Peyer's patch (tissue), 4 donors: ENCODE results near the gene ZMIZ1. TPM values are rescaled to one million over a fixed set of nuclear protein-coding genes. Genes with fewer than 3 reads are reported as not detected.

Experiments
- DNase-seq, 3 donors: peaks; one replicate each; pipeline ENCODE4 v3.0.0-alpha.2; 2017 to 2019
- H3K27ac ChIP-seq, 4 donors: fragments of 200-600 bp; sonication (generic); one replicate each; pipeline ENCODE4 v1.5.1; 2016 to 2019
- H3K27me3 ChIP-seq, 2 donors: fragments of 200-600 bp; sonication (generic); one replicate each; pipeline ENCODE4 v1.5.1; 2019
- H3K36me3 ChIP-seq, 3 donors: fragments of 200-600 bp; sonication (generic); one replicate each; pipeline ENCODE4 v1.5.1; 2016 to 2019
- H3K4me1 ChIP-seq, 4 donors: fragments of 200-600 bp; sonication (generic); one replicate each; pipeline ENCODE4 v1.5.1; 2016 to 2019
- H3K4me3 ChIP-seq, 4 donors: fragments of 200-600 bp; sonication (generic); 1 replicate in 3 of 4; 2 replicates in 1 of 4; pipeline ENCODE4 v1.5.1; 2016 to 2019; ENCODE audit warnings: mild to moderate bottlenecking in 1 of 4
- H3K9me3 ChIP-seq, 4 donors: fragments of 200-600 bp; sonication (generic); one replicate each; pipeline ENCODE4 v1.5.1; 2016 to 2019; ENCODE audit warnings: mild to moderate bottlenecking in 1 of 4
- POLR2A ChIP-seq, 2 donors: fragments of 450-650 bp; IDR thresholded peaks; one replicate each; pipeline ENCODE4 v1.5.1; 2017; ENCODE audit warnings: antibody characterized with exemption in 2 of 2, mild to moderate bottlenecking in 2 of 2, moderate library complexity in 2 of 2
- total RNA-seq, 4 donors: library from RNA; depleted of rRNA; stranded (reverse); fragments of >200 nt; gene quantifications; one replicate each; pipeline ENCODE4 v1.1.0, GENCODE V29; 2016
- TF ChIP-seq, protein P1 (sequence below), 6 experiments: fragments of 450-650 bp in 4 of 6; fragments of 200-600 bp in 2 of 6; sonication (generic) in 1 of 6; IDR thresholded peaks; one replicate each; pipeline ENCODE4 v1.5.1; 2017 to 2019; ENCODE audit warnings: antibody characterized with exemption in 6 of 6, mild to moderate bottlenecking in 3 of 6, moderate library complexity in 1 of 6

ZMIZ1 gene
- total RNA-seq, 4 donors from 2014 or later, result 40.4 to 86.7 (median 73.2) TPM

DNA sequence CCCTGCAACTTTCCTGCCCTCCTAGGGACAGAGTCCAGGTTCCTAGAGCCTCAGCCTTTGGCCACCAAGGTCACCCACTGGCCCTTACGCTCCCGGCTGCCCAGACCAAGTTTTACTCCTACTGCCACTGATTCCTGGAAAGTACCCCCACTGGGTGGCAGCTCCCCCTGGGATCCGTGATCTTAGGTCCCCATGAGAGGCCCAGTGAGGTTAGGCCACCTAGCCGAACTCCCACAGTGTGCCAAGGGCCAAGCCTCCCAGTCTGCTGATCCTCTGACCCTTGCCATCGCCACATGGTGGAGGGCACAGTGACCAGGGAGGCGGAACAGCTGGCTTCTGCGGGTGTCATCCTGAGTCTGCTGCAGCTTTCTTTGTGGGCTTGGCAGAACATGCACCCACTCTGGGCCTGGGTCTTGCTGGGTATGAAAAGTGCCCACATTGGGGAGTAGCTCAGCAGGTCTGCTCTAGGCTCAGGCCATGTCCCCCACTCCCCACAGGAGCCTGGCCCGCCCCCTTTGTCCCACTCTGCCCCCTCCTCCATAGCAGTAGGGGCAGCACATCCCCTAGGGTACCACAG lies 238.0 kb downstream of the ZMIZ1 start:
- H3K4me1 ChIP-seq, result no peaks in the 10 kb centered on the region
- H3K27me3 ChIP-seq, result no peaks in the 10 kb centered on the region
- DNase-seq, result no peak
- TF ChIP-seq, protein P1, sequence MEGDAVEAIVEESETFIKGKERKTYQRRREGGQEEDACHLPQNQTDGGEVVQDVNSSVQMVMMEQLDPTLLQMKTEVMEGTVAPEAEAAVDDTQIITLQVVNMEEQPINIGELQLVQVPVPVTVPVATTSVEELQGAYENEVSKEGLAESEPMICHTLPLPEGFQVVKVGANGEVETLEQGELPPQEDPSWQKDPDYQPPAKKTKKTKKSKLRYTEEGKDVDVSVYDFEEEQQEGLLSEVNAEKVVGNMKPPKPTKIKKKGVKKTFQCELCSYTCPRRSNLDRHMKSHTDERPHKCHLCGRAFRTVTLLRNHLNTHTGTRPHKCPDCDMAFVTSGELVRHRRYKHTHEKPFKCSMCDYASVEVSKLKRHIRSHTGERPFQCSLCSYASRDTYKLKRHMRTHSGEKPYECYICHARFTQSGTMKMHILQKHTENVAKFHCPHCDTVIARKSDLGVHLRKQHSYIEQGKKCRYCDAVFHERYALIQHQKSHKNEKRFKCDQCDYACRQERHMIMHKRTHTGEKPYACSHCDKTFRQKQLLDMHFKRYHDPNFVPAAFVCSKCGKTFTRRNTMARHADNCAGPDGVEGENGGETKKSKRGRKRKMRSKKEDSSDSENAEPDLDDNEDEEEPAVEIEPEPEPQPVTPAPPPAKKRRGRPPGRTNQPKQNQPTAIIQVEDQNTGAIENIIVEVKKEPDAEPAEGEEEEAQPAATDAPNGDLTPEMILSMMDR (IDR thresholded peaks at IDR 0.05), result no peak
- TF ChIP-seq POLR2A (IDR thresholded peaks at IDR 0.05), result no peak
- no peak overlapping the region for H3K4me3 ChIP-seq
- peaks cover 0 to 99% (median 0%) of the 10 kb centered on the region in 3 donors for H3K36me3 ChIP-seq
- no peak overlapping the region for H3K27ac ChIP-seq
- no peaks in the 10 kb centered on the region for H3K9me3 ChIP-seq

DNA sequence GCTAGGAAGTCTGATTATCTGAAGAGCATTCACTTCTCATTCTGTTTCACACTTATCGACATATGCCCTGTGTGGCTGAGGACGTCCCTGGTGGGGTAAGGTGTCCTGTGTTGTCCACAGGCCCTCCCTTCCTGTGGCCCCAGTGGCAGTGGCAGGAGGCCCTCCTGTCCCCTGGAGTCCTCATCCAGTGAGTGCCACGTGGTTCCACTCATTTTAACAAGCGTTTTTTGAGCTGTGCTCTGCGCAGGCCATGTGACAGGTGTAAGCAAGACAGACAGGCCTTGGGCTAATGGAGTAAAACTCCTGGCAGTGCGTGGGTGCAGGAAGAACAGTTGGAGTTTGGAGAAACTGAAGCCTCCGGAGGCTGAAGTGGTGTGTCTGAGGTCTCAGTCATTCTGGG lies 239.2 kb downstream of the ZMIZ1 start:
- Histone ChIP-seq H3K9me3 (no peaks in the 10 kb centered on the region), H3K4me1 (no peaks in the 10 kb centered on the region), H3K27ac (no peak overlapping the region), H3K36me3 (peaks cover 0 to 97% (median 0%) of the 10 kb centered on the region in 3 donors), H3K27me3 (no peaks in the 10 kb centered on the region), H3K4me3 (no peak overlapping the region)
- DNase-seq, result no peak
- TF ChIP-seq, protein P1 (IDR thresholded peaks at IDR 0.05), result no peak
- no peak for TF ChIP-seq POLR2A (IDR thresholded peaks at IDR 0.05)

DNA sequence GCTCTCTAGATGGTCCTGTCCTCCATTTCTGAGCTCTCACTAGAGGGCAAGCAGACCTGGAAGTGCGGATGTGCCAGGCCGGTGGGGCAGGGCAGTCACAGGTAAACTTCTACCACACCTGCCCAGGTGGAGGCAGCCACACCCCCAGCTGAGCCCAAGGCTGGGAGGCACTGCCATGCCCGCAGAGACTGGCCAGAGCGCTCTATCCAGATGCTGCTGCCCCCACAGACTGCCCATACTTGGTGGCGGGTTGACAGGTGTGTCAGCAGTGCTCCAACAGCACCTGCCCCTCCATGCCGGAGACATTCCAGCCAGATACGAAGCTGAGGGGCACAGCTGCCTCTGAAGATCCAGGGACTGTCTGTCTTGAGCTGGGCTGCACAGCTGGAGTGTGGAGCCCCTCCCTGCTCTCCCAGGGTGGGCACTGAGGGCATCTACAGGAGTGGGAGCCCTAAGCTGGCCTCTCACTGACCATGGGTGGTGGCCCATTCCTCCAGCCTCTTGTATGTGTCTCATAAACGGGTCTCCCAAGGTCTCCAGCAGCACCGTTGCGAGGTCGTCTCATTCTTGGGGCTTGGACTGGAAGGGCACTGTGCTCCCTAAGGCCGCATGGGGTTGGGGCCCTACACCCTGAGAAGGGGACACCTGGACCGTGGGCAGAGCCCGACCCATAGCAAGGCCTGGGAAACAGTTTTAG lies 240.4 kb downstream of the ZMIZ1 start:
- H3K27me3 ChIP-seq, result no peaks in the 10 kb centered on the region
- H3K27ac ChIP-seq, result no peak overlapping the region
- H3K4me3 ChIP-seq, result no peak overlapping the region
- TF ChIP-seq, protein P1 (IDR thresholded peaks at IDR 0.05), result no peak
- no peak for TF ChIP-seq POLR2A (IDR thresholded peaks at IDR 0.05)
- H3K9me3 ChIP-seq, result no peaks in the 10 kb centered on the region
- no peak for DNase-seq
- H3K36me3 ChIP-seq, result peaks cover 0 to 96% (median 0%) of the 10 kb centered on the region in 3 donors
- peaks cover 0 to 10% (median 0%) of the 10 kb centered on the region in 4 donors for H3K4me1 ChIP-seq

DNA sequence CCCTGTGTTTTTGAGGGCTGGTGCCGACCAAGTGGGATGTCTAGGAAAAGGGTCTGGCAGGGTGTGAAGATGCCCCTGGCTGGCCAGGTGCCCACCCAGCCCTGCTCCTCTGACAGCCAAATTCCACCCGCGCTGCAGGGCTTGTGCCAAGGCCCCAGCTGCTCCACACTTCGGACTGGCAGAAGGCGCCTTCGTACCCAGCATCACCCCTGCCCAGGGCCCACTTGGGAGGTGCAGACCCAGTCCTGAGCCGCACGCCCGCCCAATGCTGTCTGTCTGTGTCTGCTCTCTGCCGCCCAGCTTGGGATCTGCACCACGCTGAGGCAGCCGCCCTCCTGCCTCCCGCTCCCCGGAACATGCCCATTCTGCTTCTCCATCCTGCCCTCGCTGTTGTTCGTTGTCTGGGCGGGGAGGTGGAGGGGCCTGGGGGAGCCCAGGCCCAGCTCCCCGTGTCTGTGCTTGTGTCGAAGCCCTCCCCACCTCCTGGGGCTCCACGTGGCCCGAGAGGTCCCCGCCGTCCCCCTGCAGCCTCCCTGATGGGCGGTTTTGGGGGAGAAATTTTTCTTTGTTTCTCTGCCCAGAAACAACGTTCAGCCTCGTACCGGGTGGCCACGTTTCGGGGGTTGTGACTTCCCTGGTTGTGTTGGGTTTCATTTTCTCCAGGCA lies 241.6 kb downstream of the ZMIZ1 start:
- no peak for DNase-seq
- no peak overlapping the region for H3K4me3 ChIP-seq
- H3K27ac ChIP-seq, result no peak overlapping the region
- no peaks in the 10 kb centered on the region for H3K9me3 ChIP-seq
- peaks cover 0 to 84% (median 0%) of the 10 kb centered on the region in 3 donors for H3K36me3 ChIP-seq
- no peaks in the 10 kb centered on the region for H3K27me3 ChIP-seq
- H3K4me1 ChIP-seq, result peaks cover 0 to 13% (median 0%) of the 10 kb centered on the region in 4 donors
- TF ChIP-seq, protein P1 (IDR thresholded peaks at IDR 0.05), result no peak
- no peak for TF ChIP-seq POLR2A (IDR thresholded peaks at IDR 0.05)

DNA sequence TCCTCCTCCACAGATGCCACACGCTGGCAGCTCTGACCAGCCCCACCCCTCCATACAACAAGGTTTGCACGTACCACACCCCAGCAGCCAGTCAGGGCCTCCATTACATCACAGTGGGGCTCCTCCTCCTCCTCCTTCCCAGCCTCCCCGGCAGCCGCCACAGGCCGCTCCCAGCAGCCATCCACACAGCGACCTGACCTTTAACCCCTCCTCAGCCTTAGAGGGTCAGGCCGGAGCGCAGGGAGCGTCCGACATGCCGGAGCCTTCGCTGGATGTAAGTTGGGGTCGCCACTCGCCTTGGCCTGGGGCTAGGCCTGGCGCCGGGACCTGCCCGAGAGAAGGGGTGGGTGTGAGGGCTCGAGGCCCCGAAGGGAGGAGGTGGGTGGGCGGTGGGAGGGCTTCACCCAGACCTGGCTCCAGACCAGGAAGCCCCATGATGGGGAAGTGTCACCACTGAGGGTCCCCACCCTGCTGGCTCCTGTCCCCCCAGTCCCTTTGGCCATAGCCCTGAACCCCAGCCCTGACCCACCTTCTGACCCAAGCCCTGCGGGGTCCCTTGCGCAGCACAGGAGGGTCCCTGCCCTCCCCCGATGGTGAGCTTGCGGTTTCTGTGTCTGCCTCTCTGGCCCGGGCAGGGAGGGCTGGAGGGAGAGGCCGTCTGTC lies 242.3 kb downstream of the ZMIZ1 start:
- H3K36me3 ChIP-seq, result peaks cover 0 to 77% (median 0%) of the 10 kb centered on the region in 3 donors
- DNase-seq, result no peak
- peaks cover 0 to 13% (median 0%) of the 10 kb centered on the region in 4 donors for H3K4me1 ChIP-seq
- no peak overlapping the region for H3K27ac ChIP-seq
- TF ChIP-seq POLR2A (IDR thresholded peaks at IDR 0.05), result no peak
- TF ChIP-seq, protein P1 (IDR thresholded peaks at IDR 0.05), result no peak
- no peak overlapping the region for H3K4me3 ChIP-seq
- H3K9me3 ChIP-seq, result no peaks in the 10 kb centered on the region
- H3K27me3 ChIP-seq, result no peaks in the 10 kb centered on the region
